ENCODE results near the gene UBE2H. TPM values are rescaled to one million over a fixed set of nuclear protein-coding genes. Genes with fewer than 3 reads are reported as not detected.

Gene UBE2H
- total RNA-seq, 1 experiment from 2014 or later, result 75.1 TPM

DNA sequence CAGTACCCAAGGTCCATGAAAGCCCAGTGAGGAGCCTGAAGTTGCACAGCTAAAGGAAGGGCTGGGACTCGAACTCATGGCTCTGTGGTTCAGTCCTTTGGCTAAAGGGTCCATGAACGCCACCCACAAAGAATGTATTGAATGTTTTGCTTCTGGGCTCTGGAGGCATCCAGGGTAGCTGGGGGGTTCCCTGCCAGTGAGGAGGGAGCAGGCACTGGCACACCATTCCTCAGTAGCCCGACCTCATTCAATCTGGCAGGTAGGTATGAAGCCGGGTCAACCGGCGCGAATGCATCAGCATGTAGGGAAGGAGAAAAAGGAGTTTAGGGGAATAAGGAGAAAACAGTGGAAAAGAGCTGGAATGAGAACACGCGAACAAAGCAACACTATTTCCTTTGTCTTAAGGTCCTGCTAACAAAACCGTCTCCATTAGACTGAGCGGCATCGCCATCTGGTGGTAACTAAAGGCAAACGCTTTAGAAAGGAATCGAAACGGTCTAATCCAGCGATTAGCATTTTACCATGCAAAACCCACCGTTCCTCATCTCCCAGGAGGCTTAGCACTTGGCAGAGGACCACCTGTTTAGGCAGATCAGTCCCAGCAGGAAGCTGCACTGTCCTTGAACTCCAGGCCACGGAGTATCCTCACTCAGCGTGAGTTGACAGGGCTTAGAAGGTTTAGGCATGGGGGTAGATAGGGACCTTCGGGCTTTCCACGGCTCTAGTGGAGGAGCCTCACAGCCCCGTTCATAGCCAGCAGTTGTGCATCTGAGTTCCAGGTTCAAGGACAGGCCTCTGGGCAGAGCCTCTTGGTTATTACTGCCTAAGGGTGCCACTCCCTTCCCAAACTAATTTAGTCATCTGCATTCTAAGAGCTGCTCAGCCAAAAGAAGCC lies 122.8 kb downstream of the UBE2H start:
- Mint-ChIP-seq H3K27me3 (ENCODE audit: low read depth) (peaks cover 9% of the 10 kb centered on the region), H3K4me1 (peaks cover 40 to 60% of the 10 kb centered on the region in 2 experiments), H3K4me3 (peak overlapping the region; percentile 8 to 45), H3K36me3 (ENCODE audit: insufficient read depth in 1 of 3, low read depth in 3 of 3) (peaks cover 8 to 30% (median 20%) of the 10 kb centered on the region in 3 experiments; a peak in 6 of 7 replicates), H3K9me3 (no peaks in the 10 kb centered on the region), H3K27ac (peak overlapping the region; percentile 34 to 93 (median 89); a peak in 6 of 7 replicates)
- peak; percentile 91 for TF ChIP-seq CTCF (conservative IDR thresholded peaks at IDR 0.05)
- WGBS (ENCODE audit: extremely low coverage, insufficient read length, low lambda C conversion rate), result no CpG with 5 or more reads among the region's 22 CpGs
- Histone ChIP-seq H3K4me1 (ENCODE audit: insufficient read depth, low read length) (peaks cover 4% of the 10 kb centered on the region; the same call in 1 of the 2 replicates), H3K23me2 (ENCODE audit: insufficient read length, low read depth, low read length, poor library complexity, severe bottlenecking) (peaks cover 4% of the 10 kb centered on the region), H3K4me2 (ENCODE audit: insufficient read depth, insufficient read length, low read length) (peak overlapping the region; percentile 1), H2BK12ac (ENCODE audit: insufficient read length, low read depth, low read length) (no peak overlapping the region), H2BK15ac (ENCODE audit: low read depth, low read length) (no peak overlapping the region), H3K27ac (ENCODE audit: insufficient read length, low read depth, low read length) (no peak overlapping the region), H2BK120ac (ENCODE audit: low read depth, low read length, poor library complexity, severe bottlenecking) (no peak overlapping the region), H4K91ac (ENCODE audit: insufficient read length, low read depth, low read length) (no peak overlapping the region), H3K56ac (ENCODE audit: insufficient read length, low read depth, low read length) (no peak overlapping the region), H3K79me2 (ENCODE audit: insufficient read depth, low read length) (no peaks in the 10 kb centered on the region), H2BK20ac (ENCODE audit: low read depth, low read length, poor library complexity, severe bottlenecking) (no peak overlapping the region), H3K18ac (ENCODE audit: insufficient read length, low read depth, low read length) (no peak overlapping the region), H3K4ac (ENCODE audit: low read depth, low read length) (no peak overlapping the region), H3K9me3 (ENCODE audit: control insufficient read depth, low read depth, low read length) (no peaks in the 10 kb centered on the region), H4K20me1 (ENCODE audit: control insufficient read depth, insufficient read depth, insufficient read length) (no peaks in the 10 kb centered on the region), H3K79me1 (ENCODE audit: insufficient read depth, low read depth, low read length, poor library complexity, severe bottlenecking) (no peaks in the 10 kb centered on the region), H3K23ac (ENCODE audit: insufficient read length, low read depth, low read length) (no peak overlapping the region), H2AK5ac (ENCODE audit: insufficient read length, low read length) (no peak overlapping the region), H3K14ac (ENCODE audit: insufficient read depth, low read length) (peak overlapping the region; percentile 40; the same call in 1 of the 2 replicates), H4K5ac (ENCODE audit: insufficient read length, low read depth, low read length) (no peak overlapping the region), H4K8ac (replicated peaks; ENCODE audit: insufficient read length, low read depth, low read length) (no peak overlapping the region), H2BK5ac (ENCODE audit: insufficient read length, low read length) (no peak overlapping the region), H3T11ph (ENCODE audit: low read length) (no peak overlapping the region), H3K27me3 (ENCODE audit: insufficient read depth, low read length) (no peaks in the 10 kb centered on the region), H3K9ac (ENCODE audit: extremely low read depth, insufficient read length, low read length) (no peak overlapping the region), H2AFZ (ENCODE audit: low read length) (no peak overlapping the region)
- DNase-seq, result peak; percentile 79
